ENCODE measurements around the gene ALK.

The ALK gene

DNA sequence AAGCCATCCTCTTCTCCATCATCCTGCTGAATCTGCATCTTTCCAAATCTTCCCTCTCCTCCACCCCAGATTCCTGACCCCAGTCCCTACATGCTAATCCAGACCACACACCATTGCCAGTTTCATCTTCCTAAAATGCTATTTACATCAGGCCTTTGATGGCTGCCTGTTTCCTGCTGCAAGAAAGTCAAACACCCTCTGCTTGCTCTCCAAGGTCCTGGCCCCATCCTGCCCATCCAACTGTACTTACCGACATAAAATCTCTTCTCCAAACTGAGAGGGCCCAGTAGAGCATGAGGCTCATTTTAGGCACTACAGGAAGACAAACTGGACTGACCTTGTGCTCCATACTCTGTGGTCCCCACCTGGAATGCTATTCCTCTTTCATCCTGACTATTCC is 19.0 kb downstream of the ALK start:
- Histone ChIP-seq H3K27me3 (ENCODE audit: control insufficient read depth, insufficient read depth, low read length) (peaks cover 22% of the 10 kb centered on the region), H3K4me3 (ENCODE audit: low read length) (no peak overlapping the region), H3K9ac (ENCODE audit: low read length) (no peak overlapping the region), H3K4me1 (ENCODE audit: control insufficient read depth, low read depth, low read length) (peaks cover 28% of the 10 kb centered on the region), H3K9me3 (ENCODE audit: control insufficient read depth, low read depth, low read length) (no peaks in the 10 kb centered on the region), H3K27ac (ENCODE audit: low read length) (no peak overlapping the region), H3K36me3 (ENCODE audit: control insufficient read depth, low read depth, low read length) (no peaks in the 10 kb centered on the region)

DNA sequence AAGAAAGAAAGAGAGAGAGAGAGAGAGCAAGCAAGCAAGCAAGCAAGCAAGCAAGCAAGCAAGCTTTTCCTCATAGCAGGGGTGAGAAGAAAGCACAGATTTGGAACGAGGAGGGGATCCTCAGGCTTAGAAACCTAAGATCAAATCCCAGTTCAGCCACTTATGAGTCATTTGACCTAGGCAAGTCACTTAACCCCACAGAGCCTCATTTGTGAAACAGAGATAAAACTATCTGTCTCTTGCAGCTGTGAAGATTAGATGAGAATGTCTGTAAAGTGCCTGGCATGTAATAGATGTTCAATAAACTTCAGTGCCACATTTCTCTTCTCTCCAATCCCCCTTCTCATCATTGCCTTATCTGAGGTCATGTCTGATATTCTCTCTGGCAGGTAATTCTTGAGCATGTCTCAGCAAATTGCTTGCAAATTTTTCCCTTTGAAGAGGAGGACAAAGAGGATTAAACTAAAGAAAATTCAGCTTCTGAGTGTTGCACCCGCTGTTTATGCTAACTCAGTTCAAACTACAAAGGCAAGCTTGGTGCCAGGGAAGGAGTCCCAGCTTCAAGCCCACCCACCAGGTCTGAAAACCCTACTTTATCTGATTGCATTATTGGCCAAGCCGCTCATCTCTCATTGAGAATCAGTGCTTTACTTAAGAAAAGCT is 20.3 kb downstream of the ALK start:
- H3K9me3 ChIP-seq (ENCODE audit: control insufficient read depth, low read depth, low read length) = no peaks in the 10 kb centered on the region
- H3K36me3 ChIP-seq (ENCODE audit: control insufficient read depth, low read depth, low read length) = no peaks in the 10 kb centered on the region
- no peak overlapping the region for H3K4me3 ChIP-seq (ENCODE audit: low read length)
- H3K27me3 ChIP-seq (ENCODE audit: control insufficient read depth, insufficient read depth, low read length) = peaks cover 22% of the 10 kb centered on the region
- H3K9ac ChIP-seq (ENCODE audit: low read length) = no peak overlapping the region
- H3K27ac ChIP-seq (ENCODE audit: low read length) = no peak overlapping the region
- H3K4me1 ChIP-seq (ENCODE audit: control insufficient read depth, low read depth, low read length) = peaks cover 28% of the 10 kb centered on the region

DNA sequence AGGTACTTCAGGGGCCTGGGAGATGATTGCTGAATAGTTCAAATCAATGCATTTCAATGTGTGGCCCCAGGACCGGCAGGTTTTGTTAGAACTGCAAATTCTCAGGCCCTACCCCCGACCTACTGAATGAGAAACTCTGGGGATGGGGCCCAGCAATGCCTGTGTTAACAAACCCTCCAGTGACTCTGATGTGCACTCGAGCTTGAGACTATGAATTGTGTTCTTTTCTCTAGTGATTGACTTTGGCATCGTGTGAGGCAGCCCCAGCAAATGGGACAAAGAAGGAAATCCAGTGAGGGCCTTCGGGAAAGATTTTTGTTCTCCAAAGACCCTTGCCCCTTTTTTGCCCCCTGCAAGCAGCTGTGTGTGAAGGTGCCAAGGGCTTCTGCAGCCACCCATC is 22.4 kb downstream of the ALK start:
- peaks cover 36% of the 10 kb centered on the region for H3K4me1 ChIP-seq (ENCODE audit: control insufficient read depth, low read depth, low read length)
- no peak overlapping the region for H3K9ac ChIP-seq (ENCODE audit: low read length)
- peaks cover 22% of the 10 kb centered on the region for H3K27me3 ChIP-seq (ENCODE audit: control insufficient read depth, insufficient read depth, low read length)
- no peaks in the 10 kb centered on the region for H3K9me3 ChIP-seq (ENCODE audit: control insufficient read depth, low read depth, low read length)
- no peaks in the 10 kb centered on the region for H3K36me3 ChIP-seq (ENCODE audit: control insufficient read depth, low read depth, low read length)
- no peak overlapping the region for H3K27ac ChIP-seq (ENCODE audit: low read length)
- no peak overlapping the region for H3K4me3 ChIP-seq (ENCODE audit: low read length)

DNA sequence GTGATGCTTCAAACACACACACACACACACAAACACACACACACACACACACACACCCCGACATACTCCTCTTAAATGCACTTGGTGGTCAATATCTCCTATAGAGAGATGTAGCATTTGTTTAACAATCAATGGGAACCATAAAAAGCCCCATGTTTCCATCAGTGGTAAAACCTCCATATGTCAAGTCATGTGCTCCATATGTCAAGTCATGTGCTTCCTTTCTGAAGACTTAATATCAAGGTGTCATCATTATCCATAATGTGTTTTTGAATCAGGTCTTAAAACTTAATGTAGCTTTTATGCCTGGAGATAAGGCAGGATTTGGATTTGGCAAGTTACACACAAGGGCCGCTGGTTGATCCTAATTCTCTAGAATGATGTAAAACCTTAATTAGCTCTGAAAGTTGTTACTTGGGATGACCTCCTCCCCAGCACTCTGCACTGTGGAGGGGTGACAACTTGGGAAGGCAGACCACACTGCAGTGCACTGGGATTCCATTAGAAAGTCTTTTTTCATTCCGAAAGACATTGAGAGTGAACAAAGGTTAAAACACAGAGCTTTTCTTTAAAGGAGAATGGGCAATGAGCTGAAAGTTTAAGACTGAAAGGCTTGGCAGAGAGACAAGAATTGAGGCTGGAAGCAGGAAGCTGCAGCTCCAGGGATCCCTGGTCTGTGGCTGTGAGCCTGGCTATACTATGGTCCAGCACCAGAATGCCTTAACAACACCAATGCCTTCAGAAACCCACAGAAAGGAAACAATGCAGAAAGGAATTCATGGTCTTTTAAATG is 26.4 kb downstream of the ALK start:
- Histone ChIP-seq H3K4me1 (ENCODE audit: control insufficient read depth, low read depth, low read length) (peaks cover 16% of the 10 kb centered on the region), H3K27ac (ENCODE audit: low read length) (no peak overlapping the region), H3K36me3 (ENCODE audit: control insufficient read depth, low read depth, low read length) (no peaks in the 10 kb centered on the region), H3K9me3 (ENCODE audit: control insufficient read depth, low read depth, low read length) (no peaks in the 10 kb centered on the region), H3K9ac (ENCODE audit: low read length) (no peak overlapping the region), H3K27me3 (ENCODE audit: control insufficient read depth, insufficient read depth, low read length) (peaks cover 3% of the 10 kb centered on the region), H3K4me3 (ENCODE audit: low read length) (no peak overlapping the region)

DNA sequence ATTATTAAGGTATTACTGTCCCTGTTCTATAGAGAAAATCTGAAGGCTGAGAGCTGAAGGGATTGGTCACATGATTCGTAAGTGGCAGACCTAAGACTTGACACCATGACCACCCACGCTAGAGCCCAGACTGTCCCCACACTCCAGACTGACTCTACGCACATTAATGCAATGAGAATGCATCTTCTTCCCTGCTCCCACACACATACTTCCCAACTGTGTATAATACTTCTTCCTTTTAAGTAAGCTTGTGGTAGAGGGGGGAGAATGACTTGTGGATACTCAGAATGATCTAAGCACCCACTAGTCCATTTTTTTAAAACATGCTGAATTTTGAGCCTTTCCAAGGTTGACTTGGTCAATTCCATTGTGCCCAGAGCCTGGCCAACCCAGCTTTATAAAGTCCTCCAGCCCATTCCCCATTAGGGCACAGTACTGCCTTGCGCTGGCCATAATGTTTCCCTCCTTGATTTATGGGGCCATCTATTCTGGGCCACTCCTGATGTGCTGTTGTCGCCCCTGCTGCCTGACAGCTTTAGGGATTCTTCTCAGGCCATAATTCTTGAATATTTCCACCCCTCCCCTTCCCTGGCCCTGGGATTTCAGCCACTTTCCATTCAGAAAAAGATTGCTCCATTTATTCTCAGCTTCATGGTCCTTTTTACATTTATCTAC is 28.7 kb downstream of the ALK start:
- Histone ChIP-seq H3K27ac (ENCODE audit: low read length) (no peak overlapping the region), H3K36me3 (ENCODE audit: control insufficient read depth, low read depth, low read length) (no peaks in the 10 kb centered on the region), H3K9ac (ENCODE audit: low read length) (no peak overlapping the region), H3K4me3 (ENCODE audit: low read length) (no peak overlapping the region), H3K9me3 (ENCODE audit: control insufficient read depth, low read depth, low read length) (no peaks in the 10 kb centered on the region), H3K27me3 (ENCODE audit: control insufficient read depth, insufficient read depth, low read length) (no peaks in the 10 kb centered on the region), H3K4me1 (ENCODE audit: control insufficient read depth, low read depth, low read length) (peaks cover 7% of the 10 kb centered on the region)

DNA sequence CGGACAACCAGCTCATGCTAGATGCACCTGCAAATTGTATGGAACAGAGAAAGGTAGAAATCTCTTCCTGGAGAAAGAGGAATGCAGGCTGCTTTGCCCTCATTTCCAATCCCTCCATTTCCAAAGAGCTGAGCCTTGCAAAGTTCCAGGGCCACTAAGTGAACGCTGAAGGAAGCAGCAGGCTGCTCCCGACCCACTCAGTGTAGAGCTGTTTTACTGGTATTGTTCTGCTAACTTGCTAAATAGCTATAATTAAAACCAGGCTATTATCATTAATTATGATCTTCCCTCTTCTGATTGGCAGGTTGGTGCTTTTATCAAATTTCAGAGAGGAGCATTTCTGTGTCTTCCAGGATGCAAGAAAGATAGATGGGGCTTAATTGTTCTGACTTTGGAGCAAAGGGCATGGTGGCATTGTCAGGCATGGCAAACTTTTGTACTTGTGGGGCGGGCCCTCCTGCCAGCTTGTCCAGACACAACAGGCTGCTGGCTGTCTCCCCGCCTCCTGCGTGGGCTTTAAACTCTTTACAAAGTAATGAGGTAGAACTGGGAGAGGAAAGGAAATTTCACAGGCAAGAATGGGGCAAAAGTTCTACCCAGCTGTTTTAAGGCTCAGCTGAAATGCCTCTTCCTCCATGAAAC is 40.2 kb downstream of the ALK start:
- H3K27ac ChIP-seq (ENCODE audit: low read length) = no peak overlapping the region

DNA sequence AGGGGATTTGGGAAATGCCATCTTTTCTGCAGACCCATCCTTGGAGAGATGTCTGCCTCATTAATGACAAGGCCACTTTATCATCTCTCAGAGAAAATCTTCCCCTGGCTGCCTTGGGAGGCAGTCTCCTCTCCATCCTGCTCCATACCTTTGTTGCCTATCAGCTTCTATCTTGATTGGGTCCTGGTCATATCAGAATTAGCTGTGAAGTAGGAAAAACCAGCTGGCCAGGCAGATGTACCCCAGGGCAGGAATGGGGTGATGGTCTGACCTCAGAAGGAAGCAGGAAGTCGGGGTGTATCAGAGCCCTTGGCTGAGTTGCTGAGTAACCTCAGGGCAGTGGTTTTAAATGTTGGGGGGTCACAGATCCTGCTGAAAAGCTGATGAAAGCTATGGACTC is 41.3 kb downstream of the ALK start:
- no peaks in the 10 kb centered on the region for H3K4me1 ChIP-seq (ENCODE audit: control insufficient read depth, low read depth, low read length)
- no peaks in the 10 kb centered on the region for H3K27me3 ChIP-seq (ENCODE audit: control insufficient read depth, insufficient read depth, low read length)
- no peak overlapping the region for H3K4me3 ChIP-seq (ENCODE audit: low read length)
- no peaks in the 10 kb centered on the region for H3K9me3 ChIP-seq (ENCODE audit: control insufficient read depth, low read depth, low read length)
- H3K36me3 ChIP-seq (ENCODE audit: control insufficient read depth, low read depth, low read length) = no peaks in the 10 kb centered on the region
- no peak overlapping the region for H3K9ac ChIP-seq (ENCODE audit: low read length)
- H3K27ac ChIP-seq (ENCODE audit: low read length) = no peak overlapping the region

More for the DNA sequence above, 40.2 kb downstream of the ALK start:
- Histone ChIP-seq H3K36me3 (ENCODE audit: control insufficient read depth, low read depth, low read length) (no peaks in the 10 kb centered on the region), H3K4me3 (ENCODE audit: low read length) (no peak overlapping the region), H3K4me1 (ENCODE audit: control insufficient read depth, low read depth, low read length) (no peaks in the 10 kb centered on the region), H3K9ac (ENCODE audit: low read length) (no peak overlapping the region), H3K27me3 (ENCODE audit: control insufficient read depth, insufficient read depth, low read length) (no peaks in the 10 kb centered on the region), H3K9me3 (ENCODE audit: control insufficient read depth, low read depth, low read length) (no peaks in the 10 kb centered on the region)

DNA sequence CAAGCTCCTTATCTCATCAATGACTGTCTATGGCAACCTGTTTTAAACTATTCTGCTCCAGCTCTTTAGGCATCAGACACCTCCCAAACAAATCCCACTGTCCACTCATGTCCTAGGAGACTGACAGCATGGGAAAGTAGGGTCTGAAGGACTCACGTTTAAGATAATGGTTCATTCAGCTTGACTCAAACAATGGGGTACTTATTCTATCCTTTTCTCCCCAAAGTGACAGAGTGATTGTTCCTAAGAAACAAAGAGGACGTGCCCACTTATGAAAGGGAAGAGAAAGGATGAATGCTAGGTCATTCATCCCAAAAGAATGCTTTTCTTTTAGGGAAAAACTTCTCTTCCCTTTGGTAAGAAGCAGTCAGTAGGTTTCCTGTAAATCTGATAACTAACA is 41.9 kb downstream of the ALK start:
- Histone ChIP-seq H3K27ac (ENCODE audit: low read length) (no peak overlapping the region), H3K9ac (ENCODE audit: low read length) (no peak overlapping the region), H3K27me3 (ENCODE audit: control insufficient read depth, insufficient read depth, low read length) (no peaks in the 10 kb centered on the region), H3K4me1 (ENCODE audit: control insufficient read depth, low read depth, low read length) (no peaks in the 10 kb centered on the region), H3K36me3 (ENCODE audit: control insufficient read depth, low read depth, low read length) (no peaks in the 10 kb centered on the region), H3K9me3 (ENCODE audit: control insufficient read depth, low read depth, low read length) (no peaks in the 10 kb centered on the region), H3K4me3 (ENCODE audit: low read length) (no peak overlapping the region)

DNA sequence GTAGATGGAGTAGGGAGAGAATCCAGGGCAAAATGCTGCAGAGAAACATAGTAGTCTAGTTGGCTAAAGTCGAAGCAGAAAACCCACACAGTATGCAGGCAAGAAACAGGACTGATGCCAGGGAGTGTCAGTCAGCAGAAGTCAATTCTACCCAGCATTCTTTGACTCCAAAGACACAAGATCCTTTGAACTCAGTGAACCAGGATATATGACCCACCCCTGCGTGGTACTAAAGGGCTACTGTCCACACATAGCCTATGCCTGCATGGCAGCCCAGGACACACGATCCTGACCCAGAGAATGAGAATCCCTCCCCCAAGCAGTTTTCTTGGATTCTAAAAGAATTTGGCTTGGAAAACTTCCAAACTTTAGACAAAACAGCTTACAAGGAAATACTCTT is 42.5 kb downstream of the ALK start:
- Histone ChIP-seq H3K9me3 (ENCODE audit: control insufficient read depth, low read depth, low read length) (no peaks in the 10 kb centered on the region), H3K27ac (ENCODE audit: low read length) (no peak overlapping the region), H3K4me1 (ENCODE audit: control insufficient read depth, low read depth, low read length) (no peaks in the 10 kb centered on the region), H3K27me3 (ENCODE audit: control insufficient read depth, insufficient read depth, low read length) (no peaks in the 10 kb centered on the region), H3K36me3 (ENCODE audit: control insufficient read depth, low read depth, low read length) (no peaks in the 10 kb centered on the region), H3K4me3 (ENCODE audit: low read length) (no peak overlapping the region), H3K9ac (ENCODE audit: low read length) (no peak overlapping the region)

DNA sequence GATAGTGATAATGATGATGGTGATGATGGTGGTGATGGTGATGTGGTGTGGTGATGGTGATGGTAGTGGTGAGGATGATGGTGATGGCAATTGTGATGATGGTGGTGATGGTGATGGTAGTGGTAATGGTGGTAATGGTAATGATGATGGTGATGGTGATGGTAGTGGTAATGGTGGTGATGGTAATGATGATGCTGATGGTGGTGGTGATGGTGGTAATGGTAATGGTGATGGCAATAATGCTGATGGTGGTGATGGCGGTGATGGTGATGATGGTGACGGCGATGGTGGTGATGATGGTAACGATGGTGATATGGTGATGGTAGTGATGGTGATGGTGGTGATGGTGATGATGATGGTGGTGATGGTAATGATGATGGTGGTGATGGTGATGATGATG is 45.0 kb downstream of the ALK start:
- no peaks in the 10 kb centered on the region for H3K9me3 ChIP-seq (ENCODE audit: control insufficient read depth, low read depth, low read length)
- no peak overlapping the region for H3K27ac ChIP-seq (ENCODE audit: low read length)
- H3K4me3 ChIP-seq (ENCODE audit: low read length) = no peak overlapping the region
- H3K27me3 ChIP-seq (ENCODE audit: control insufficient read depth, insufficient read depth, low read length) = no peaks in the 10 kb centered on the region
- no peaks in the 10 kb centered on the region for H3K4me1 ChIP-seq (ENCODE audit: control insufficient read depth, low read depth, low read length)
- H3K9ac ChIP-seq (ENCODE audit: low read length) = no peak overlapping the region
- no peaks in the 10 kb centered on the region for H3K36me3 ChIP-seq (ENCODE audit: control insufficient read depth, low read depth, low read length)

DNA sequence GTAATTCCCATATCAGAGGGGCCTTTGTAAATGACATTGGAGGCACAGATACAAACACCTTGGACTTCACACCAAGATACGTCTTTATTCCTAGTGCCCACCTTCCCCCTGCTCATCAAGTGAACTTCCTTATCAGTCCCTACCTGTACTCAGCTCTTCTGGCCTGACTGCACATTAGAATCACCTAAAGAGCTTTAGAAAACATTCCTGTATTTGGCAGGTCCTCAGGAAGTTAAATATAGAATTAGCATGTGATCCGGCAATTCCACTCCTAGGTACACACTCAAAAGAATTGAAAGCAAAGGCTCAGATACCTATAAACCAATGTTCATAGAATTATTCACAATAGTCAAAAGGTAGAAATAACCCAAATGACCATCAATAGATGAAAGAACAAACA is 46.6 kb downstream of the ALK start:
- no peak overlapping the region for H3K9ac ChIP-seq (ENCODE audit: low read length)
- H3K36me3 ChIP-seq (ENCODE audit: control insufficient read depth, low read depth, low read length) = no peaks in the 10 kb centered on the region
- H3K27me3 ChIP-seq (ENCODE audit: control insufficient read depth, insufficient read depth, low read length) = no peaks in the 10 kb centered on the region
- no peak overlapping the region for H3K4me3 ChIP-seq (ENCODE audit: low read length)
- no peaks in the 10 kb centered on the region for H3K9me3 ChIP-seq (ENCODE audit: control insufficient read depth, low read depth, low read length)
- H3K27ac ChIP-seq (ENCODE audit: low read length) = no peak overlapping the region
- H3K4me1 ChIP-seq (ENCODE audit: control insufficient read depth, low read depth, low read length) = no peaks in the 10 kb centered on the region

All from iPS-18a (cell line).